Adipocyte (in vitro differentiated cells): Measurements from ENCODE around the gene ADAMTS19.

Experiments used
- DNase-seq: peaks from one replicate; pipeline ENCODE4 v3.0.0-alpha.2; 2015; ENCODE audit warnings: low read depth
- H3K27me3 ChIP-seq: replicated peaks from 2 replicates; pipeline ENCODE4 v1.7.0; 2013; ENCODE audit warnings: mild to moderate bottlenecking, low read length, moderate library complexity; ENCODE audit not compliant: control insufficient read depth, insufficient read depth
- H3K36me3 ChIP-seq: 2 replicates; pipeline ENCODE4 v1.7.0; 2013; ENCODE audit warnings: low read length, mild to moderate bottlenecking, moderate library complexity; ENCODE audit not compliant: control insufficient read depth, insufficient read depth, severe bottlenecking
- H3K4me1 ChIP-seq: 2 replicates; pipeline ENCODE4 v1.7.0; 2013; ENCODE audit warnings: mild to moderate bottlenecking, low read length, moderate library complexity; ENCODE audit not compliant: control insufficient read depth, insufficient read depth
- H3K4me3 ChIP-seq: 2 replicates; pipeline ENCODE4 v1.7.0; 2013; ENCODE audit warnings: mild to moderate bottlenecking, low read length, moderate library complexity
- H3K9ac ChIP-seq: 2 replicates; pipeline ENCODE4 v1.7.0; 2013; ENCODE audit warnings: mild to moderate bottlenecking, low read length, moderate library complexity
- H3K9me3 ChIP-seq: 2 replicates; pipeline ENCODE4 v1.7.0; 2013; ENCODE audit warnings: mild to moderate bottlenecking, low read length, moderate library complexity; ENCODE audit not compliant: control insufficient read depth

ADAMTS19 gene

GRCh38 chr5:129770024-129770820 is 310.1 kb downstream of the ADAMTS19 start:
- Histone ChIP-seq H3K36me3 (no peaks in the 10 kb centered on the region), H3K27me3 (no peaks in the 10 kb centered on the region), H3K4me3 (no peak overlapping the region), H3K9me3 (no peaks in the 10 kb centered on the region), H3K4me1 (no peaks in the 10 kb centered on the region), H3K9ac (no peak overlapping the region)
- DNase-seq: no peak

GRCh38 chr5:129771058-129771838 is 311.1 kb downstream of the ADAMTS19 start:
- H3K4me3 ChIP-seq: no peak overlapping the region
- H3K4me1 ChIP-seq: no peaks in the 10 kb centered on the region
- no peaks in the 10 kb centered on the region for H3K27me3 ChIP-seq
- no peak overlapping the region for H3K9ac ChIP-seq
- no peaks in the 10 kb centered on the region for H3K36me3 ChIP-seq
- no peaks in the 10 kb centered on the region for H3K9me3 ChIP-seq
- DNase-seq: peak; percentile 86

- Histone ChIP-seq H3K36me3 (no peaks in the 10 kb centered on the region), H3K27me3 (no peaks in the 10 kb centered on the region), H3K4me1 (no peaks in the 10 kb centered on the region), H3K9ac (no peak overlapping the region), H3K4me3 (no peak overlapping the region), H3K9me3 (peaks cover 3% of the 10 kb centered on the region)
- no peak for DNase-seq
These were observed 313.3 kb downstream of the ADAMTS19 start for GRCh38 chr5:129773376-129773775.

GRCh38 chr5:129781594-129781993 is 321.5 kb downstream of the ADAMTS19 start:
- Histone ChIP-seq H3K36me3 (no peaks in the 10 kb centered on the region), H3K4me3 (no peak overlapping the region), H3K9me3 (peaks cover 4% of the 10 kb centered on the region), H3K4me1 (no peaks in the 10 kb centered on the region), H3K9ac (no peak overlapping the region), H3K27me3 (no peaks in the 10 kb centered on the region)
- DNase-seq: no peak
